D721Med (cell line): ENCODE measurements around the gene STIM1.

Source experiments
- DNase-seq: peaks from one replicate; pipeline ENCODE4 v3.0.0; 2011; ENCODE audit warnings: low spot score; ENCODE audit not compliant: insufficient read length
- FAIRE-seq: peaks from 2 replicates; lab custom pipeline; 2011; peaks lifted over from hg19 to GRCh38; lab: Jason Lieb, UNC
- CTCF ChIP-seq: IDR thresholded peaks from 2 replicates; pipeline ENCODE4 v1.5.1; 2012; ENCODE audit warnings: mild to moderate bottlenecking, control low read depth; ENCODE audit not compliant: insufficient read depth; ENCODE audit errors: missing control alignments

Gene STIM1

DNA sequence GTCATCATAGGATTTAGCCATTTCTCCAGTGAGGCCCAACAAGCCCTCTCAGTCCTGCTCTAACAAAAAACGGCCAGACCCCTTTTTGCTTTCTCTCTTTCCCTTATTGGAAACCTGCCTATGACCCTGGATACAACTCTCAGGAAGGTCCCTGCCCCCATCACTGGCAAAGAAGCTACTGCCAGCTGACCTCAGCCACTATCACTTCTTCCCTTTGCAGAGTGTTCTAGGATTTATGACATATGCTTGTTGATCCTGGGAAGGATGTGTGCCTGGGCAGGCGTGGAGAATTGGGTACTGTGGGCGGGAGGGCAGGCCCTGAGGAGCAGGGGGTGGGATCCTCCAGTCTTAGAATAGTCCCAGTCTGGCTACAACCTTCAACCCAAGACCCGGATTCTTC lies 39.6 kb upstream of the STIM1 start:
- no peak for FAIRE-seq
- TF ChIP-seq CTCF: no peak

DNA sequence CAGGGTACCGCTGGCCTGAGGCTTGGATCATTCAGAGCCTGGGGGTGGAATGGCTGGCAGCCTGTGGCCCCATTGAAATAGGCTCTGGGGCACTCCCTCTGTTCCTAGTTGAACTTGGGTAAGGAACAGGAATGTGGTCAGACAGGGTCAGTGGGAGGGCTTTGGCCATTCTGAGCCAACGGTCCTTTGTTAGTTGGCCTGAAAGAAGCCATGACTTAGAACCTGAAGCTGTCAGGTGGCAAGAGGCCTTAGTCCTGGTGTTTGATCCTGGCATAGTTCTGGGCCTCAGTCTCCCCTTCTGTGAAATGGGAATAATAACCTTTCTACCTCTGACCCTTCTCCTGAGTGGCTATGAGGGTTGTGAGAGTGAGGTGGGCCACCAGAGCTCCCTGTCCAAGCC lies 38.8 kb upstream of the STIM1 start:
- FAIRE-seq (no peak), DNase-seq (no peak)
- no peak for TF ChIP-seq CTCF

More for the DNA sequence above, 39.6 kb upstream of the STIM1 start:
- DNase-seq: no peak

DNA sequence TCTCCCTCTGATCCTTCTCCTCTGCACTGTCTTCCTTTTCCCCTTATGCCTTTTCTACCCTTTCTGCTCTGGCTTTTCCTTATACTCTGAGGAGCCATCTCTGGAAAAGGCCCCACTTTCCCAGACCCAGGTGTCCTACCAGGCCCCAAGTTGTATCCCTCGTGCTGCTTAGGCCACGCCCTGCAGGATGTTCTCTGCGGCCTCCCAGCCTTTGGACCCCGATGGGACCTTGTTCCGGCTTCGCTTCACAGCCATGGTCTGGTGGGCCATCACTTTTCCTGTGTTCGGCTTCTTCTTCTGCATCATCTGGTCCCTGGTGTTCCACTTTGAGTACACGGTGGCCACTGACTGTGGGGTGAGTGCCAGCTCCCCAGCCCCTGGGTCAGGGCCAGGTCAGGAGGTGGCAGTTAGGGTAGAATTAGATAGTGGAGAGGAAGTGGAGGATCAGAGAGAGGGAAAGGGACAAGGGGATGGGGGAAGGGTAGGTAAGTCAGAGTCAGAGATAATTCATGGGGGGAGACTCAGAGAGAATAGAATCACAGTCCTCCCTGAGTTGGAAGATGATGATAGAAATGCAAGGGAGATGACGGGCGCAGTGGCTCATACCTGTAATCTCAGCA lies 38.2 kb upstream of the STIM1 start:
- FAIRE-seq (no peak), DNase-seq (no peak)
- no peak for TF ChIP-seq CTCF

- FAIRE-seq: no peak
- DNase-seq: no peak
- no peak for TF ChIP-seq CTCF
Observed at GRCh38 chr11:3820971-3821370, 34.5 kb upstream of the STIM1 start.

DNA sequence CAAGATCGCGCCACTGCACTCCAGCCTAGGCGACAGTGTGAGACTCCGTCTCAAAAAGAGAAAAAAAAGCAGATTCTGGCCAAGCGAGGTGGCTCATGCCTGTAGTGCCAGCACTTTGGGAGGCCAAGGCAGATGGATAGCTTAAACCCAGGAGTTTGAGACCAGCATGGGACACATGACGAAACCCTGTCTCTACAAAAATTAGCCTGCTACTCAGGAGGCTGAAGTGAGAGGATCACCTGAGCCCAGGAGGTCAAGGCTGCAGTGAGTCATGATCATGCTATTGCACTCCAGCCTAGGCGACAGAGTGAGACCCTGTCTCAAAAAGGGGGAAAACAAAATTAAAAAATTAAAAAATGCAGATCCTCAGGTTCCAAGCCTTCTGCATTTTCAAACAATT lies 33.2 kb upstream of the STIM1 start:
- TF ChIP-seq CTCF: no peak
- DNase-seq: no peak
- FAIRE-seq: no peak

GRCh38 chr11:3823303-3823702 lies 32.2 kb upstream of the STIM1 start:
- DNase-seq: no peak
- FAIRE-seq: no peak
- TF ChIP-seq CTCF: no peak

GRCh38 chr11:3823762-3824506 lies 31.5 kb upstream of the STIM1 start:
- TF ChIP-seq CTCF: no peak
- FAIRE-seq (no peak), DNase-seq (no peak)
